KBM-7 (cell line): ENCODE measurements around the gene XRCC5.

Experiments used
- DNase-seq: peaks from one replicate; pipeline ENCODE4 v3.0.0-alpha.2; 2015
- in situ Hi-C: fragments of 300-500 bp; cut with MboI; formaldehyde crosslinking; loops from 2 replicates; pipeline ENCODE4 v1.14.3; 2020; ENCODE audit warnings: low sequenced_read_pairs, low pct_unique_long_range_greater_than_20kb, mixed read lengths

The XRCC5 gene

DNA sequence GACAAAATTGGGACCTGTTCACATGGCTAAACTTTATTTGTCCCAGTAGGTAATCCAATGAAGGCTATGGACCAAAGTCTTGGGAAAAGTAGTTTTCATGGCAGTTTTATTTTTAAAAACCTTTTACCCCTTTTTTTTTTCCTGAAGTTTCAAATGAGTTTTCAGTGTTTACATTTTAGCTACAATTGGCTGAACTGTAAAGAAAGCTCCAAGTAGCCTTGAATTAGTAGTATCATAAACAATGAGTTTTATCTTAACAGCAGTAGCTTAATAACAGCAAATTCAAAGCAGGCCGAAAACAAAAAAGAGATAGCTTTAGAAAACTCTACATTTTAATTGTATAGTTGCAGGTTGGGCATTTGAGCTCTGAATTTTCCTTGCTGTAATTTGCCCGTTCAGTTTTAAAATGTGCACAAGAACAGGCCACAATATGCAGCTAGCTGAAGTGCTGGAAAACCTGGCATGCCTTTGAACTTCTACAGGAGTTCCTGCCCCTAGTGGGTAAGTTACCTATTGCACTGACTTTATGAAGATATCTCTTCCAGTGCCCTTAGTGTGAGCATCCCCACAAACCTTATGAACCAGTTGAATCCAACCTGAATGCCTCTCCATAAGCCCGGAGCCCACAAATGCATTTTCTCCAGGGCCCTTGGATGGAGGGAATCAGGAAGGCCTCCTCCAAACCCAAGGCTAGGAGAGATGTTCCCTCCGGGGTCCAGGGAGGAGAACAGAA, 106.7 kb downstream of the XRCC5 start:
- in situ Hi-C loops = no loop called here
- peak; percentile 24 for DNase-seq

DNA sequence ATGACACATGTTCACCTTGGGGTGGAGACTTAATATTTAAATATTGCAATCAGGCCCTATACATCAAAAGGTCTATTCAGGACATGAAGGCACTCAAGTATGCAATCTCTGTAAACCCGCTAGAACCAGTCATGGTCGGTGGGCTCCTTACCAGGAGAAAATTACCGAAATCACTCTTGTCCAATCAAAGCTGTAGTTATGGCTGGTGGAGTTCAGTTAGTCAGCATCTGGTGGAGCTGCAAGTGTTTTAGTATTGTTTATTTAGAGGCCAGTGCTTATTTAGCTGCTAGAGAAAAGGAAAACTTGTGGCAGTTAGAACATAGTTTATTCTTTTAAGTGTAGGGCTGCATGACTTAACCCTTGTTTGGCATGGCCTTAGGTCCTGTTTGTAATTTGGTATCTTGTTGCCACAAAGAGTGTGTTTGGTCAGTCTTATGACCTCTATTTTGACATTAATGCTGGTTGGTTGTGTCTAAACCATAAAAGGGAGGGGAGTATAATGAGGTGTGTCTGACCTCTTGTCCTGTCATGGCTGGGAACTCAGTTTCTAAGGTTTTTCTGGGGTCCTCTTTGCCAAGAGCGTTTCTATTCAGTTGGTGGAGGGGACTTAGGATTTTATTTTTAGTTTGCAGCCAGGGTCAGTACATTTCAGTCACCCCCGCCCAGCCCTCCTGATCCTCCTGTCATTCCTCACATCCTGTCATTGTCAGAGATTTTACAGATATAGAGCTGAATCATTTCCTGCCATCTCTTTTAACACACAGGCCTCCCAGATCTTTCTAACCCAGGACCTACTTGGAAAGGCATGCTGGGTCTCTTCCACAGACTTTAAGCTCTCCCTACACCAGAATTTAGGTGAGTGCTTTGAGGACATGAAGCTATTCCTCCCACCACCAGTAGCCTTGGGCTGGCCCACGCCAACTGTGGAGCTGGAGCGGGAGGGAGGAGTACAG, 108.1 kb downstream of the XRCC5 start:
- in situ Hi-C loops = no loop called here
- DNase-seq = peak; percentile 66

DNA sequence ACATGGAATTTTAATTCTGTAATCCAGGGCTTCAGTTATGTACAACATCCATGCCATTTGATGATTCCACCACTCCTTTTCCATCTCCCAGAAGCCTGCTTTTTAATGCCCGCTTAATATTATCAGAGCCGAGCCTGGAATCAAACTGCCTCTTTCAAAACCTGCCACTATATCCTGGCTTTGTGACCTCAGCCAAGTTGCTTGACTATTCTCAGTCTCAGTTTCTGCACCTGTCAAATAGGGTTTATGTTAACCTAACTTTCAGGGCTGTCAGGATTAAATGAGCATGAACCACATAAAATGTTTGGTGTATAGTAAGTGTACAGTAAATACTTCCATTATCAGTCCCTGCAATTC, 108.7 kb downstream of the XRCC5 start:
- in situ Hi-C loops = no loop called here

DNA sequence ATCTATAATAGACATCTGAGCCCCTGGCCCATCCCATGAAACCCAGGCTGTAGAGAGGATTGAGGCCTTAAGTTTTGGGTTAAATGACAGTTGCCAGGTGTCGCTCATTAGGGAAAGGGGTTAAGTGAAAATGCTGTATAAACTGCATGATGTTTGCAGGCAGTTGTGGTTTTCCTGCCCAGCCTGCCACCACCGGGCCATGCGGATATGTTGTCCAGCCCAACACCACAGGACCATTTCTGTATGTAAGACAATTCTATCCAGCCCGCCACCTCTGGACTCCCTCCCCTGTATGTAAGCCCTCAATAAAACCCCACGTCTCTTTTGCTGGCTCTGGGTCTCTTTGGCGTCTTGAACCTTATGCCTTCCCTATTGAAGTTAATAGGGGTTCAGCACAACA, 110.7 kb downstream of the XRCC5 start:
- in situ Hi-C loops = no loop called here
- DNase-seq = peak; percentile 53

More for the DNA sequence above, 108.7 kb downstream of the XRCC5 start:
- no peak for DNase-seq

DNA sequence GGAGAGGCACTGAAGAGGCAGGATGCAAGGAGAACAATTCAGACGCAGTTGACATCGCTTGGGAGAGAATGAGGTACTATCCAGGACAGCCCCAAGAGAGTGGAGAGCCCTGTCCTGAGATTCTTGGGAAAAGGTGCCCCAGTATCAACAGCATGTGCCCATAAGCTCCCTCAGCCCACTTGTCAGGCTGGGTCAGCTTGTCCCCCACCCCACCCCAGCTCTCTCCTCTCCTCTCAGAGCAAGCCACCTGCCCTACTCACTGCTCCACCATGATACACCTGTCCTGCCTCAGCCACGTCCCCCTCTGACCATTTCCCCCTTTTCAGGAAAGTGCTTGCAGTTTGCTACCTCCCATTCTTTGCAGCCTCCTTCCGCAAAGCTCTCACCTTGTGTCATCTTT, 111.8 kb downstream of the XRCC5 start:
- DNase-seq = no peak
- in situ Hi-C loops = no loop called here

DNA sequence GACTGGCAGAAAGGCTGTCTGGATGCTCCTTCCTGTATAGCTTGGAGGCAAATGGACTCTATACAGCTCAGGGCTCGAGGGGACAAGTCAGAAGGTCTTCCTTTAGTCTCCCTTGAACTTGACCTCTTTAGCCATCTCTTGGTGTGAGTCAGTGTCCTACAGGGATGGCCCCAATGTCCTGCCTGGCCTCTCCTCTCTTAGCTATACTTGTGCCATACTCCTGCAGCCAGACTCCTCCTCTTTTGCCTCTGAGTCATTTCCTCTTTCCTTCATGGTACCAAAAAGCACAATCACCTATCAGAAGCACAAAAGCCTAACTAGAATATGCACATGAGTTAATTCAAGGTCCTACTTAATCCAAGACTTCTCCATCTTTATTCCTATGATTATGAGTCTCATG, 112.7 kb downstream of the XRCC5 start:
- DNase-seq = no peak
- in situ Hi-C loops = no loop called here

DNA sequence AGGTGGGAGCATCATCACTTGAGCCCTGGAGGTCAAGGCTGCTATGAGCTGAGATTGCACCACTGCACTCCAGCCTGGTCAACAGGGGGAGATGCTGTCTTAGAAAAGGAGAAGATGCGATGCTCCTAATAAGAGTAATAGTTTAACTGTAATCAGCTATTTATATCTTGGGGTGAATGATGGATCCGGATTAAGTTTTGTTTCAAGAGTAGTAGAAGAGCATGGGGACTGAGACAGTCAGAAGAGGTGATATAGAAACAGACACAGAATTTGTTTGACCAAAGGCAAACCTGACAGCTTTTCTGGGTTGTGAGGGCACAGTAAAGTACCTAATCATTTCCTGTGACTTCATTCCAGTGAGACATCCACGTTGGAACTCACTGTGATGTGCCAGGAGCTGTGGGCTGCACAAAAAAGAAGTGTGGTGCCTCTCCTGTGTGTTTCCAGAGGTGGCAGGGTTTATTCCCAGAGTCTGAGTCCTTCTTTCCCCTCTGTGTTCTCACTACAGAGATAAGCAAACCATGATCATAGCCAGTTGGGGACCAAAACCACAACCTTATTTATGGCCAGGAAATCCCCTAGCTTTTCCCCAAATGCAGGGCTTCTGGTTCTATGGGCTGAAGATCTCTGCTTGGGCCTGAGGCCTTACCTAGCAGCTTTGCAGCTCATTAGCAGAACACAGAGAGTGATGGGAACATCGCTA, 113.7 kb downstream of the XRCC5 start:
- in situ Hi-C loops = no loop called here
- no peak for DNase-seq

DNA sequence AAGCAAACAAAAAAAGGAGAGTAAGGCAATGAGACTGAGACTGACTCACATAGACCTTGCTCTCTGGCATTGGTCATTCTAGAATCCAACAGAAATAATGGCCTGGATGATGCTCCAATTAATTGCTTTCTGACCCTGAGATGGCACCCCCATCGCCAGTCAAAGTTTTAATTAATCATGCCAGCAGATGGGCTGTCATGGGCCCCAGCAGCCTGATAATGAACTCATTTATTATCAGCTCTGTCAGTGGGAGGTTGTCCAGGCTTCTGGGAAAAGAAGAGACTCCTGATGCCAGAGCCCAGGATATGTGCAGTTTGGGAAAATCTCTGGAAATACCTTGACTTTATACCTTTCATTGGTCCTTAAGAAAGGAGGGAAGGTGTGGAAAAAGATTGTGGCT, 115.2 kb downstream of the XRCC5 start:
- in situ Hi-C loops = no loop called here

DNA sequence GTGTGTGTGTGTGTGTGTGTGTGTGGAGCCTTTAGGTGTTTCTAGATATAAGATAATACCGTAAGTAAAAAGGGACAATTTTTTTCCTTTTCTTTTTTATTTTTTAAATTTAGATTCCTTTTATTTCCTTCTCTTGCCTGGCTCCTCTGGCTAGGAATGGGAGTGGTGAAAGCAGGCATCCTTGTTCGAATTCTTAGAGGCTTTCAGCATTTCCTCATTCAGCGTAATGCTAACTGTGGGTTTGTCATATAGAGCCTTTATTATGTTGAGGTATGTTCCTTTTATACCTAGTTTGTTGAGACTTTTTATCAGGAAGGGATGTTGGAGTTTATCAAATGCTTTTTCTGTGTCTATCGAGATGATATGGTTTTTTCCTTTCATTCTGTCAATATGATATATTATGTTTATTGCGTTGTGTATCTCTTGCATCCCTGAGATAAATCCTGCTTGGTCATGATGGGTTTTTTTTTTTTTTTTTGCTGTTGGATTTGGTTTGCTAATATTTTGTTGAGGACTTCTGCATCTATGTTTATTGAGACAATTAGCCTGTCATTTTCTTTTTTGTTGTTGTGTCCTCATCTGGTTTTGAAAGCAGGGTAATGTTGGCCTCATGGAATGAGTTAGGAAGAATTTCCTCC, 120.2 kb downstream of the XRCC5 start:
- in situ Hi-C loops = no loop called here
- DNase-seq = no peak

More for the DNA sequence above, 115.2 kb downstream of the XRCC5 start:
- no peak for DNase-seq

DNA sequence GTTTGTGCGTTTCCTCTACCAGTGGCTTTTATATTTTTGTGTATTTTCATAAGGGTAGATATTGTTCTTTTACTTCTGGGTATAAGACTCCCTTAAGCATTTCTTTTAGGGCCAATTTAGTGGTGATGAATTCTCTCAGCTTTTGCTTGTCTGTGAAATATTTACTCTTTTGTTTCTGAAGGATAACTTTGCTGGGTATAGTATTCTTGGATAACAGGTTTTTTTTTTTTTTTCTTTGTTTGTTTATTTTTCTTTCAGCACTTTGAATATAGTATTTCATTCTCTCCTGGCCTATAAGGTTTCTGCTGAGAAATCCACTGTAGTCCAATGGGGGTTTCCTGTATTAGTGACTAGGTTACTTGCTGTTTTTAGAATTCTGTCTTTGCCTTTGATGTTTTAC, 122.7 kb downstream of the XRCC5 start:
- in situ Hi-C loops = no loop called here
- DNase-seq = no peak

DNA sequence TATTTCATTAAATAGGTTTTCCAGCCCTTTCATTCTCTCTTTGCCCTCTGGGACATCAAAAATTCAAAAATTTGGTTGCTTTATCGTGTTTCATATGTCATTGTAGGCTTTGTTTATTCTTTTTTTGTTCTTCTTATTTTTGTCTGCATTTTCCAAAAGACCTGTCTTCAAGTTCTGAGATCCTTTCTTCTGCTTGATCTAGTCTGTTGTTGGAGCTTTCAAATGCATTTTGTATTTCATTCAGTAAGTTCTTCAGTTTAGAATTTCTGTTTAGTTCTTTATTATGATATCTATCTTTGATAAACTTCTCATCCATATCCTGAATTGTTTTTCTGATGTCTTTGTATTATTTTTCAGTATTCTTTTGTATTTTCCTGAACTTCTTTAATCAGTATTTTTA, 123.6 kb downstream of the XRCC5 start:
- in situ Hi-C loops = no loop called here
- DNase-seq = no peak

DNA sequence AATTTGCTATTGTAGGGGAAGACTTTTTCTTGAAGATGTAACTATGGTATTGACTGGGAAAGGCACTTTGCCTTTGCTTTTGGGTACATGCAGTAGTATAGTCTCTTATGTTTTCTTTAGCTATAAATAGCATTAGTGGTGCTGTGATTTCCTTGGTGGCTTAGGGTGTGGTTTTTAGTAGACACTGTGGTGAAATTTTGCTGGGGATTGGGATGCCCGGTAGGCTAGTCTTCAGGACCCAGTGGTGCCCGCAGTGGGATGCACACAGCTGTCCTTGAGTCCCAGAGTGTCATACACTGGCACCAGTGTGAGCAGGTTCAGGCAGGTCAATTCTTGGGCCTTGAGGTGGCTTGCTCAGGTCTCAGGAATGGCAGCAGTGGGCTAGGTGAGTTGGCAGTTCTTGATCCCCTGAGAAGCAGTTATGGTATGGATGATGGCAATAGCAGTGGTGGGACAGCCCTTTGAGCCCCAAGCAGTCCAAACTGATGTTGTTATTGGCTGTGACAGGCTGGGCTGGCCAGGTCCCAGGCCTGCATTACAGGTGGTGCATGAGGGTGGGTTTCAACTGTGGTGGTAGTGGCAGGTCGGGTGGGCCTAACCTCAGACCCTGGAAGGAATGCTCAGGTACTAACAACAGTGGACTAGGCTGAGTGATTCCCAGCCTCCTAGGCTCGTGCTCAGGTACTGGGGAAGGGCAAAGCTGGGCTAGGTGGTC, 124.3 kb downstream of the XRCC5 start:
- in situ Hi-C loops = no loop called here
- DNase-seq = no peak

DNA sequence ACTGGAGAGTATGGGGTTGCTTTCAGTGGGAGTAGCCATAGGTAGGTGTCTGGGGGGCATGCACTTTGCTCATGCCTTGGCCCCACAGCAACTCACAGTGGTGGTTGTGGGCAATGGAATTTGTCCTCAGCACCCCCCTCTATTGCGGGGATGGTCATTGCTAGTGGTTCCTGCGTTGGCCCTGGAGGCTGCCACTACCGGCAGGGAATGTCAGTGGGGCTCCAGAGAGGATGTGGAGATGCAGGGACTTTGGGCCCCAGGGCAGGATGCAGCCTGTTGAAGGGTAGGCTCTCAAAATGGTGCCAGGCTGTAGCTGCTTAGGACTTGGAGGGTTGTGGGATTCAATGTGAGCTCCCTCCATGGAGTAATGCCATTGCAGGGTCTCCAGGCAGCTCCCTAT, 125.0 kb downstream of the XRCC5 start:
- no peak for DNase-seq
- in situ Hi-C loops = no loop called here

DNA sequence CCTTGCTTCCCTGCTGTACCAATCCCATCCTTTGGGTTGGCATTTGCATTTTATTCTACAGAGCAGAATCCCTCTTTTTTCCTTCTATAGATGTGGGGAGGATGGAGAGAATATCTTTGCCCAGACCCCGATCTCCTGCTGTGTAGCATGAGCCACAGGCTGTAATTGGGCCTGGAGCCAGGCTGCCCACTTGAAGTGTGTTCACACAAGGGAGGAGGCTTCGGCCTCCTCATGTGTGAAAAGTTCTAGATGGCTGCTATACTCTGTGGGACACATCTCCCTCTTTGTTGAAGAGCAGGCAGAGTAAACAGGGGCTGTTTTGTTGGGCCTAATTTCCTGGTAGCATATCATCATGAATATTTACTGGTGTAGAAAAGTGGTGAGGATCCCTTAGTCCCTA, 126.3 kb downstream of the XRCC5 start:
- no peak for DNase-seq
- in situ Hi-C loops = no loop called here

DNA sequence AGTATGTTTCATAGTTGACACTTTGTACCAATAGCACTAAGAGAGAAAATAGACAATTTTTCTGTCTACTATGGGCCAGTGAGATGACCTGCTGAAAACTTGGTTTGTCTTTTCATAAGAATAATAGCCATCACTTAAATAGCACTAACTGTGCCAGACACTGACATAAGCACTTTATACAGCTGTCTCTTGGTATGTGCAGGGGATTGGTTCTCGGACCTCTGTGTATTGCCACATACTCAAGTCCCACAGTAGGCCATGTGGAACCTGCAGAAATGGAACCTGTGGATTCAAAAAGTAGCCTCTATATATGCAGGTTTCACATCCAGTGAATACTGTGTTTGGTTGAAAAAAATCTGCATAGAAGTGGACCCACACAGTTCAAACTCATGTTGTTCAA, 126.7 kb downstream of the XRCC5 start:
- in situ Hi-C loops = no loop called here
- DNase-seq = no peak

DNA sequence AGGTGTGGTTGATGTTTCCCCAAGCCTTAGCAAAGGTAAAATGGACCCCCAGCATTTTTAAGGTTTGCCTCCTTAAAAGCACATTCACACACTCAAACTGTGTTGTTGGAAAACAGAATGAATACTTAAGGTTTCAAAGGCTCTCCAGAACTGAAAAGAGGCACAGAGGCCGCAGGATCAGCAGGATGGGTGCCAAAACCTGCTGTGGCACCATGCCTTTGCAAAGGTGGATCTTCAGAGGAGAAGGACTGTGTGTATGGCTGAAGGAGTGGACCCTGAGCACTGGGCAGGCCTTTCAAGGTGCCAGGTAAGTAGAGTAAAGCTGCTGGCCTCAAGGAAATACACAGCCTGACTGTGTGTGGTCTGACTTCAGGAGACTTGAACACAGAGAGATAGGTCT, 127.3 kb downstream of the XRCC5 start:
- in situ Hi-C loops = no loop called here
- DNase-seq = no peak

DNA sequence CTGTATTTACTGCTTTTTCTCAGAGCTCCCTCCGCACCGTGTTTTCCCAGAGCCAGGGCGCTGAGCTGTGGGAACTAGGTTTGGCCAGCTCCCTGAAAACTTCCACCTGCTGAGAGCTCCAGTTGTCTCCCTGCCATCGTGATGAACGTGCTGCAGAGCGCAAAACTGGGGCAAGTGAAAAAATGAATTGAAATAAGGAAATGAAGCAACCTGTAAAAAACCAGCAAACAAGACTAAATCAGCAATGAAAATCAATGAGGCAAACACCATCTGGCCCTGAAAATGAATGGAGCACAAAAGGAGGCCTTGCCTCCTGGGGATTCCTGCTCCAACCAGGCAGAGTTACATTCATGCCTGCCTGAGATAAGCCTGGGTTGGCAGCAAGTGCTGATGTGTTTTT, 133.2 kb downstream of the XRCC5 start:
- no peak for DNase-seq
- in situ Hi-C loops = no loop called here

DNA sequence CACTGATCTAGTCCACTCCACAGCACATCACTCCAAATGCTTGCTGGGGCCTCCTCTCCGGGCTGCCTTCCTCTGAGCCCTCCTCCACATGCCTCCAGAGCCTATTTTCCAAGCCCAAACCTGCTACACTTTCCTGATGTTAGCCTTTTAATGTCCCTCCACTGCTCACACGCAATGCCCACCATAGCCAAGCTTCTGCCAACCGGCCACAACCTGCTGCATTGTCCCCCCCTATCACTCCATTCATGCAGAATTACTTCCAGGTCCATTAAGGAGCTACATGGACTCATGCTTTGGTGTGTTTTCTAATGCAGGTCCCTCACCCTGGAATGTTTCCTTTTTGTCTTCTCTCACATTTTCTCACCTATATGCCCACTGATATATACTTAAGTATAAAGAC, 133.9 kb downstream of the XRCC5 start:
- no peak for DNase-seq
- in situ Hi-C loops = no loop called here

DNA sequence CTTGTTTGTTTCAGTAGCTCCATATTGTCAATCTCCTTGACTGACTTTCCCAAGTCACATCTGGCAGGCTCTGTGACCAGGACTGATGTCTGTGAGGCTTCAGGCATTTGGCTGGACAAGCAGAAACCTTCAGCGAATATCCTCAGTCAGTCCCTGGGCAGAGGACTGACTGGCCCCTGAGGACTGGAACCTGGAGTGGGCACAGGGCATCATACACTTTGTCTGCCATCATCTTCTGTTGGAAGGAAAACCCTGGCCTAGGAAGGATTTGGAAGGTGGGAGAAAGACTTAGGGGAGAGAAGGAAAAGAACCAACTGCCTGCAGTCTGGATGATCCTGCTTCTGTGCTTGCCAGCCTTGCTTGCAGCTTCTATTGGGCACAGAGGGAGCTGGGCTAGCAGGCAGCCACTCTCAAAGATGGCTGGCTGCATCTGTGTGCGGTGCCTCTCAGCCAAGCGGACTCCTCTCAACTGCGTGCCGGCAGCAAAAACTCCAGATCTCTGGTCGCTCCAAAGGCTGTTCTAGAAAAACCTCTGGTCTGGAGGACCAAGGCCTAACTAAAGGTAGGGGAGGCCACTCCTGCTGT, 136.3 kb downstream of the XRCC5 start:
- no peak for DNase-seq
- in situ Hi-C loops = no loop called here
